IgD-negative memory B cell (primary cell): ENCODE data around the gene EXO5. TPM values are rescaled to one million over a fixed set of nuclear protein-coding genes. Genes with fewer than 3 reads are reported as not detected.

Experiments used
- polyA plus RNA-seq: library from polyadenylated mRNA; unstranded; fragments of 300-500 nt; fragmentation: Illumina TruSeq; gene quantifications from one replicate; pipeline ENCODE4 v1.2.3, GENCODE V29; 2021

Gene EXO5
- polyA plus RNA-seq, 1 donor from 2014 or later = 7.9 TPM

Other genes with a start within 250 kb of the EXO5 start
- 3.0 TPM for gene COL9A2, start 191.5 kb upstream of the EXO5 start, polyA plus RNA-seq
- 624 TPM for gene SMAP2, start 135.0 kb upstream of the EXO5 start, polyA plus RNA-seq
- 0.95 TPM for gene ZFP69B, start 58.3 kb upstream of the EXO5 start, polyA plus RNA-seq
- gene ZFP69, start 31.5 kb upstream of the EXO5 start, polyA plus RNA-seq = 5.7 TPM
- gene ZNF684, start 22.9 kb downstream of the EXO5 start, polyA plus RNA-seq = 4.5 TPM
- 2.2 TPM for gene RIMS3, start 156.9 kb downstream of the EXO5 start, polyA plus RNA-seq
- gene NFYC, start 182.9 kb downstream of the EXO5 start, polyA plus RNA-seq = 74.3 TPM